Astrocyte of the spinal cord (primary cell): ENCODE measurements around the gene CASZ1.

ENCODE experiments used
- DNase-seq: peaks from one replicate; pipeline ENCODE4 v3.0.0; 2011; ENCODE audit warnings: low read depth, low spot score
- H3K4me3 ChIP-seq: 2 replicates; pipeline ENCODE4 v1.5.1; 2011; ENCODE audit warnings: low read depth, mild to moderate bottlenecking, low read length, moderate library complexity
- CTCF ChIP-seq: IDR thresholded peaks from 2 replicates; pipeline ENCODE4 v1.5.1; 2012; ENCODE audit warnings: low read depth, mild to moderate bottlenecking, low read length, inconsistent platforms
- in situ Hi-C: cut with HindIII; loops from 2 replicates; pipeline ENCODE4 v1.10.0; 2017; ENCODE audit warnings: low sequenced_read_pairs

CASZ1 gene

DNA sequence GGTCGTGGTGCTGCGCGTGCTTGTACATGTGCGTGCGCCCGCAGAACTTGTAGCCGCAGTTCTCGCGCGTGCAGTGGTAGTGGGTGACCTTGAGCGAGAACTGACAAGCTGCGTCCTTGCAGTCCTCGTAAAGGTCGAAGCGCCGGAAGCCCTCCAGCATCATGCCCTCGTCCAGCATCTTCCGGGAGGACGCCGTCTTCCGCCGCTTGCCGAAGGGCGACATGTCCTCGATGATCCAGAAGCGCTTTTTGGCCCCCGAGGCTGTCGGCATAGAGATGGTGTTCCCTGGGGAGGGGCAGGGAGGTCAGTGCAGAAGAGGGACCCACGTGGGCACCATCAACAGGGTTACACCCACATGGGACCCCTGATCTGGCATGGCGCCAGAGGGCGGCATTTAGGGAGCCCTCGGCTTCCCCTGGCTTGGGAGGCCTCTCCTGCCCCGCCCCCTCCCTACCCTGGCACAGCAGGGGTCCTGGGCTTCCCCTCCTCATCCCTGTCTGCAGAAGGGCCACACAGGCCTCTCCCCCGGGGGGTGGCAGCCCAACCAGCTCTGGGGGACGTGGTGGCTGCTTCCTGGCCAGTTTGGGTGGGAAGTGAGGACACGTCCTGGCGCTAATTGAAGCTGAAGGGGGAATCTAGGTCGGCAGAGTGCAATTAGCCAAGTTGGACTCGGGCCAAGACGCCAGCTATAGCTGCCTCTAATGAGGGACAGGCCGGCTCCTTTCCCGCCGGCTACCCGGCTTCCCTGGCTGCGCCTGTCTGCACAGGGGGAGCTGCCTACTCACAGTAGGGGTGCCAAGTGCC, 156.5 kb downstream of the CASZ1 start:
- no peak for TF ChIP-seq CTCF
- in situ Hi-C loops = no loop called here
- DNase-seq = no peak
- no peak overlapping the region for H3K4me3 ChIP-seq

GRCh38 chr1:10639011-10639774, 157.3 kb downstream of the CASZ1 start:
- in situ Hi-C loops = no loop called here
- no peak for DNase-seq
- no peak for TF ChIP-seq CTCF
- no peak overlapping the region for H3K4me3 ChIP-seq

GRCh38 chr1:10638559-10639005, 157.9 kb downstream of the CASZ1 start:
- H3K4me3 ChIP-seq = peak overlapping the region; percentile 12
- TF ChIP-seq CTCF = no peak
- in situ Hi-C loops = no loop called here
- DNase-seq = no peak

GRCh38 chr1:10637834-10638558, 158.4 kb downstream of the CASZ1 start:
- no peak for TF ChIP-seq CTCF
- in situ Hi-C loops = no loop called here
- DNase-seq = no peak
- H3K4me3 ChIP-seq = peak overlapping the region; percentile 12

- in situ Hi-C loops = no loop called here
These were observed 159.0 kb downstream of the CASZ1 start for GRCh38 chr1:10637400-10637799.

More at GRCh38 chr1:10637400-10637799, 159.0 kb downstream of the CASZ1 start:
- H3K4me3 ChIP-seq = no peak overlapping the region
- no peak for TF ChIP-seq CTCF
- no peak for DNase-seq
